Ascending aorta (tissue), 2 donors: ENCODE measurements around the gene DMD. TPM values are rescaled to one million over a fixed set of nuclear protein-coding genes. Genes with fewer than 3 reads are reported as not detected.

Experiments
- DNase-seq, 2 donors: peaks; one replicate each; pipeline ENCODE4 v3.0.0-alpha.2; 2019; ENCODE audit warnings: low spot score in 2 of 2
- H3K27ac ChIP-seq, 2 donors: fragments of 200-600 bp; sonication (generic); one replicate each; pipeline ENCODE4 v1.5.1; 2016 to 2017; ENCODE audit warnings: mild to moderate bottlenecking in 1 of 2
- H3K27me3 ChIP-seq: fragments of 200-600 bp; sonication (generic); one replicate; pipeline ENCODE4 v1.5.1; 2017
- H3K36me3 ChIP-seq, 2 donors: fragments of 200-600 bp; sonication (generic); one replicate each; pipeline ENCODE4 v1.5.1; 2016
- H3K4me1 ChIP-seq, 2 donors: fragments of 200-600 bp; sonication (generic); one replicate each; pipeline ENCODE4 v1.5.1; 2016 to 2017; ENCODE audit warnings: mild to moderate bottlenecking in 1 of 2
- H3K4me3 ChIP-seq, 2 donors: fragments of 200-600 bp; sonication (generic); one replicate each; pipeline ENCODE4 v1.5.1; 2016 to 2017; ENCODE audit warnings: mild to moderate bottlenecking in 1 of 2
- H3K9me3 ChIP-seq, 2 donors: fragments of 200-600 bp; sonication (generic); one replicate each; pipeline ENCODE4 v1.5.1; 2016
- intact Hi-C: fragments of 100-400 bp; cut with DNase I; formaldehyde crosslinking; loops from one replicate; pipeline ENCODE4 v1.15.1; 2023
- total RNA-seq: library from RNA; depleted of rRNA; stranded (reverse); fragments of >200 nt; gene quantifications from one replicate; pipeline ENCODE4 v1.1.0, GENCODE V29; 2016
- TF ChIP-seq, protein P1 (sequence below), 3 experiments: fragments of 200-600 bp in 2 of 3; fragments of 450-650 bp in 1 of 3; sonication (generic) in 2 of 3; IDR thresholded peaks; one replicate each; pipeline ENCODE4 v1.5.1; 2016 to 2019; ENCODE audit warnings: antibody characterized with exemption in 3 of 3, mild to moderate bottlenecking in 1 of 3, moderate library complexity in 1 of 3

The DMD gene
- total RNA-seq, 1 donor from 2014 or later = 40.0 TPM

DNA sequence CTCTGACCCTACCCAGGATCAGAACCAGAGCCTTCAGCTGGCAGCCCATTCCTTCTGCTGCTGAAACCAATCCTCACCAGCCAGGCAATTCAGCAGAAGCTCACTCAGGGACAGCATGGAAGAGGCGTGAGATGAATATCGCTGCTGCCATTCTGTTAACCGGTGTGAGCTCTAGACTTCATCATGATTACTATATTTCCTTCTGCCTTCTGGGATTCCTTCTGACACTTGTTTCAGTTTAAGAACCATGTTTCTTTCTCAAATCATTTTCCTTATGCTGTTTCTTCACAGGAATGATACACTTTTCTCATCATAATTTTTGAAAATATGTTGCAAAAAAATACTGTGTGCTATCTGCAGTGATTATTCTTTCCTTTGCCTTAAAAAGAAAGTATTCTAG lies 1666.2 kb downstream of the DMD start:
- TF ChIP-seq, protein P1, sequence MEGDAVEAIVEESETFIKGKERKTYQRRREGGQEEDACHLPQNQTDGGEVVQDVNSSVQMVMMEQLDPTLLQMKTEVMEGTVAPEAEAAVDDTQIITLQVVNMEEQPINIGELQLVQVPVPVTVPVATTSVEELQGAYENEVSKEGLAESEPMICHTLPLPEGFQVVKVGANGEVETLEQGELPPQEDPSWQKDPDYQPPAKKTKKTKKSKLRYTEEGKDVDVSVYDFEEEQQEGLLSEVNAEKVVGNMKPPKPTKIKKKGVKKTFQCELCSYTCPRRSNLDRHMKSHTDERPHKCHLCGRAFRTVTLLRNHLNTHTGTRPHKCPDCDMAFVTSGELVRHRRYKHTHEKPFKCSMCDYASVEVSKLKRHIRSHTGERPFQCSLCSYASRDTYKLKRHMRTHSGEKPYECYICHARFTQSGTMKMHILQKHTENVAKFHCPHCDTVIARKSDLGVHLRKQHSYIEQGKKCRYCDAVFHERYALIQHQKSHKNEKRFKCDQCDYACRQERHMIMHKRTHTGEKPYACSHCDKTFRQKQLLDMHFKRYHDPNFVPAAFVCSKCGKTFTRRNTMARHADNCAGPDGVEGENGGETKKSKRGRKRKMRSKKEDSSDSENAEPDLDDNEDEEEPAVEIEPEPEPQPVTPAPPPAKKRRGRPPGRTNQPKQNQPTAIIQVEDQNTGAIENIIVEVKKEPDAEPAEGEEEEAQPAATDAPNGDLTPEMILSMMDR (IDR thresholded peaks at IDR 0.05) = no peak
- Histone ChIP-seq H3K27ac (no peak overlapping the region), H3K4me1 (no peaks in the 10 kb centered on the region), H3K4me3 (no peak overlapping the region), H3K36me3 (no peaks in the 10 kb centered on the region), H3K9me3 (no peaks in the 10 kb centered on the region), H3K27me3 (no peaks in the 10 kb centered on the region)
- intact Hi-C loops = no loop called here
- DNase-seq = no peak

DNA sequence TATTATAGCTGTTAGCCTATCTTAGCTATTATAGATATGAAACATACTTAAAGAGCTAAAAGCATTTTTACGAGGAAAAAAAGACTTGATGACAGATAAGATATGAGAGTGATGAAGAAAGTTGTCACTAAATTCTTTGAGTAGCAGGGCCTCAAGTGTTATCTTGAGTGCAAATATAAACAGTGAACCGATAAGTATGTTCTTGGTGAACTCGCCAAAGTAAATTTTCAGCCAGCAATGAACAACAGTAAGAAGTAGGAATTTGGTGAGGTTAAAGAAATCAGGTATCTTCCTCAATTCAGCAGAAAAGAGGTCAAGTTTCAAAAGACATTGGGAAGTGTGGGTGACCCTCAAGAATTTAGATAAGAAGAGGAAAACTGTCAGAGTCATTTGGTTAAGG lies 1667.7 kb downstream of the DMD start:
- H3K27me3 ChIP-seq = no peaks in the 10 kb centered on the region
- H3K9me3 ChIP-seq = no peaks in the 10 kb centered on the region
- intact Hi-C loops = no loop called here
- no peak for DNase-seq
- no peak overlapping the region for H3K4me3 ChIP-seq
- TF ChIP-seq, protein P1 (IDR thresholded peaks at IDR 0.05) = no peak
- no peak overlapping the region for H3K27ac ChIP-seq
- H3K36me3 ChIP-seq = no peaks in the 10 kb centered on the region
- H3K4me1 ChIP-seq = no peaks in the 10 kb centered on the region

DNA sequence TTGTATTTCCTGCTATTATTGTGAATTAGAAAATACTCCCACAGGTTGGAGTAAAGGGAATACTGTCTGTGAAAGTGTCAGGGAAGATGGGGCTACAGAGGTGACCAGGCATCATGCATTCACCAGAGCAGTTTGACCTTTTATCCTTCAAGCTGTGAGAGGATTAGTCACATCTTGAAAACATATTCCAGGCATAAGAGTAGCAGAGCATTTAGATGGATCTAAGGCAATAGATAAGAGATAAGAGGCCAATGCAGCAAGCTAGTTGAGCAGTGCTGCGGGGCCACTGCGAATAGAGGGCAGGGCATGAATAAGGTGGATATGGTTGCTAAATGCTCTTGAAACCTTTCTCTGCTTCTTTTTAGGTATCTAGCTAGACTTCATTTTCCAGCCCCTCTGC lies 1668.8 kb downstream of the DMD start:
- no peaks in the 10 kb centered on the region for H3K4me1 ChIP-seq
- no peaks in the 10 kb centered on the region for H3K9me3 ChIP-seq
- H3K27ac ChIP-seq = no peak overlapping the region
- intact Hi-C loops = no loop called here
- DNase-seq = no peak
- H3K27me3 ChIP-seq = no peaks in the 10 kb centered on the region
- TF ChIP-seq, protein P1 (IDR thresholded peaks at IDR 0.05) = no peak
- H3K4me3 ChIP-seq = no peak overlapping the region
- H3K36me3 ChIP-seq = no peaks in the 10 kb centered on the region

DNA sequence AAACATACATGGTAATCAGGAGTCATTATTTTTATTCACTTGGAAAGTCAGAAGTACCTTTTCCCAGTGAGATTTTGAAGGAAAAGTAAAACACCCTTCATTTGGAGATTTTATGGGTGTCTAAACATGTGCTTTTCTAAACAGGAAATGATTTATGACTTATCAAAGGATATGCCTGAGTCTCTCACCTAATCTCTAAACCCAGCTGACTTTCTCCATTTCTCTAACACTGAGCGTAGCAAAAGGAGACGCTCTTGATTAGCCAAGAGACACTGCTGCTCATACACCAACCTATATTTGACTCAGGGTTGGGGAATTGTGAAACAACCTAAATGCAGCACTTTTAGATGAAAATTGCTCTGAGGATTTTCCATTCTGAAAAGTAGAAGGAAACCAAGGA lies 1671.0 kb downstream of the DMD start:
- H3K27me3 ChIP-seq = no peaks in the 10 kb centered on the region
- H3K9me3 ChIP-seq = no peaks in the 10 kb centered on the region
- H3K4me1 ChIP-seq = no peaks in the 10 kb centered on the region
- TF ChIP-seq, protein P1 (IDR thresholded peaks at IDR 0.05) = no peak
- intact Hi-C loops = no loop called here
- H3K36me3 ChIP-seq = no peaks in the 10 kb centered on the region
- no peak for DNase-seq
- H3K4me3 ChIP-seq = no peak overlapping the region
- no peak overlapping the region for H3K27ac ChIP-seq

DNA sequence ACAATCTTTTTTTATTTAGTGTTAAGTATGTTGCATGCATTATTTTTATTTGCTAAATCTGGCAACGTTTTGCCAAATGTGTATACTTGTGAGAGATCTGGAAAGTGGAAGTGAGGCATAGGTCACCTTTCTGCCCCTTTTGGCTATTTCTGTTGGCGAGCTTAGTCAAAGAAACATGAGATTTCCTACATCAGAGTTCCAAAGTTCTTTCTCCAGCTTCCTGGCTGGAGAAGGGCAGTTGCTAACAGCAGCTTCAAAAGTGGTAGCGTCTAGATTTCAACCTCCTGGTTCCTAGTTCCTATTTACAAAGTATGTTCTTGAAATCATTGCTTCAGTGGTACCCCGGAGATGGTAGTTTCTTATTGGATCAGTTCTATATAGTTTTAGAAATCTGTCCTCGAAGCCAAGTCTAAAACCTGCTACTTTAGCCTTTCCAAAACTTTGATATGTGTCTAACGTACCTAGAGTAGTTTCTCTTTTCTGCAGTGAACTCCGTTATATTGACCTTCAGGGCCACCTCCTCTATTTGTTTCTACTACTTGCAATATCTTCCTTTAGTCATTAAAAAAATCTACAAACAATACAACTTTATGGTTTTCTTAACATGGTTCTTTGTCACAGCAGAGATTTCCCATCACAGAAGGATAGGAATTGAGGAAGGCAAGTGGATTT lies 1683.8 kb downstream of the DMD start:
- no peaks in the 10 kb centered on the region for H3K27me3 ChIP-seq
- intact Hi-C loops = no loop called here
- H3K9me3 ChIP-seq = no peaks in the 10 kb centered on the region
- TF ChIP-seq, protein P1 (IDR thresholded peaks at IDR 0.05) = no peak
- no peak overlapping the region for H3K27ac ChIP-seq
- no peak for DNase-seq
- H3K36me3 ChIP-seq = no peaks in the 10 kb centered on the region
- no peaks in the 10 kb centered on the region for H3K4me1 ChIP-seq
- H3K4me3 ChIP-seq = no peak overlapping the region
